CD4-positive, CD25-positive, alpha-beta regulatory T cell (primary cell): ENCODE results near the gene METTL9. TPM values are rescaled to one million over a fixed set of nuclear protein-coding genes. Genes with fewer than 3 reads are reported as not detected.
A peak's percentile ranks its signal among the peaks of the same experiment; 100 is the strongest.
"Not testable (repeated sequence)": the region's sequence is repeated elsewhere in the genome, so short reads cannot be mapped to it uniquely, and the experiment has no call there.

Experiments
- ATAC-seq, 2 donors: fragments of 150-1000 bp; cut with Tn5 transposase; one replicate each; pipeline ENCODE4 v1.10.0; 2021; ENCODE audit warnings: low read depth in 2 of 2, moderate number of reproducible peaks in 2 of 2, moderate library complexity in 1 of 2
- DNase-seq, 3 donors: peaks; one replicate each; pipeline versions ENCODE4 v3.0.0 to v3.0.0-alpha.2; 2012 to 2022; ENCODE audit warnings: mixed read lengths in 1 of 3
- H3K27ac ChIP-seq: one replicate; pipeline ENCODE4 v1.7.0; 2013; ENCODE audit warnings: mild to moderate bottlenecking, low read length; ENCODE audit not compliant: insufficient read depth, poor library complexity, severe bottlenecking
- H3K27me3 ChIP-seq: one replicate; pipeline ENCODE4 v1.7.0; 2013; ENCODE audit warnings: low read length; ENCODE audit not compliant: control insufficient read depth, insufficient read depth
- H3K36me3 ChIP-seq: one replicate; pipeline ENCODE4 v1.7.0; 2013; ENCODE audit warnings: mild to moderate bottlenecking, low read length, moderate library complexity; ENCODE audit not compliant: control insufficient read depth, insufficient read depth
- H3K4me1 ChIP-seq: 2 replicates; pipeline ENCODE4 v1.7.0; 2013; ENCODE audit warnings: mild to moderate bottlenecking, low read length; ENCODE audit not compliant: insufficient read depth, control insufficient read depth, poor library complexity, severe bottlenecking
- H3K4me3 ChIP-seq: one replicate; pipeline ENCODE4 v1.7.0; 2013; ENCODE audit warnings: low read depth, mild to moderate bottlenecking, low read length, moderate library complexity
- H3K9me3 ChIP-seq, 2 experiments: 1 replicate in 1 of 2; 2 replicates in 1 of 2; pipeline ENCODE4 v1.7.0; 2013; ENCODE audit warnings: low read length in 2 of 2, mild to moderate bottlenecking in 1 of 2, moderate library complexity in 1 of 2; ENCODE audit not compliant: control insufficient read depth in 2 of 2
- H3K27ac Mint-ChIP-seq, 3 donors: one replicate each; pipeline ENCODE4 v1.8.0; 2020 to 2022; ENCODE audit warnings: mild to moderate bottlenecking in 3 of 3, mixed read lengths in 3 of 3, moderate library complexity in 2 of 3
- H3K27me3 Mint-ChIP-seq: one replicate; pipeline ENCODE4 v1.8.0; 2022; ENCODE audit warnings: mild to moderate bottlenecking, mixed read lengths
- H3K36me3 Mint-ChIP-seq: one replicate; pipeline ENCODE4 v1.8.0; 2020; ENCODE audit warnings: mixed read lengths
- H3K4me1 Mint-ChIP-seq, 4 donors: one replicate each; pipeline ENCODE4 v1.8.0; 2020 to 2022; ENCODE audit warnings: mixed read lengths in 4 of 4, mild to moderate bottlenecking in 1 of 4
- H3K4me3 Mint-ChIP-seq, 4 donors: one replicate each; pipeline ENCODE4 v1.8.0; 2020 to 2022; ENCODE audit warnings: mild to moderate bottlenecking in 4 of 4, mixed read lengths in 4 of 4, moderate library complexity in 3 of 4
- H3K9me3 Mint-ChIP-seq, 7 donors: one replicate each; pipeline ENCODE4 v1.8.0; 2020 to 2022; ENCODE audit warnings: mixed read lengths in 7 of 7, mild to moderate bottlenecking in 3 of 7, moderate library complexity in 2 of 7
- polyA plus RNA-seq, 4 donors: library from polyadenylated mRNA; unstranded; fragments of 300-500 nt; fragmentation: Illumina TruSeq; gene quantifications; one replicate each; pipeline ENCODE4 v1.2.3, GENCODE V29; 2021
- total RNA-seq: library from RNA; stranded (reverse); gene quantifications from one replicate; pipeline ENCODE4 v1.2.3, GENCODE V29; 2022

METTL9 gene
- total and polyA plus RNA-seq, 5 donors from 2014 or later, result 69.9 to 141 (median 116) TPM

DNA sequence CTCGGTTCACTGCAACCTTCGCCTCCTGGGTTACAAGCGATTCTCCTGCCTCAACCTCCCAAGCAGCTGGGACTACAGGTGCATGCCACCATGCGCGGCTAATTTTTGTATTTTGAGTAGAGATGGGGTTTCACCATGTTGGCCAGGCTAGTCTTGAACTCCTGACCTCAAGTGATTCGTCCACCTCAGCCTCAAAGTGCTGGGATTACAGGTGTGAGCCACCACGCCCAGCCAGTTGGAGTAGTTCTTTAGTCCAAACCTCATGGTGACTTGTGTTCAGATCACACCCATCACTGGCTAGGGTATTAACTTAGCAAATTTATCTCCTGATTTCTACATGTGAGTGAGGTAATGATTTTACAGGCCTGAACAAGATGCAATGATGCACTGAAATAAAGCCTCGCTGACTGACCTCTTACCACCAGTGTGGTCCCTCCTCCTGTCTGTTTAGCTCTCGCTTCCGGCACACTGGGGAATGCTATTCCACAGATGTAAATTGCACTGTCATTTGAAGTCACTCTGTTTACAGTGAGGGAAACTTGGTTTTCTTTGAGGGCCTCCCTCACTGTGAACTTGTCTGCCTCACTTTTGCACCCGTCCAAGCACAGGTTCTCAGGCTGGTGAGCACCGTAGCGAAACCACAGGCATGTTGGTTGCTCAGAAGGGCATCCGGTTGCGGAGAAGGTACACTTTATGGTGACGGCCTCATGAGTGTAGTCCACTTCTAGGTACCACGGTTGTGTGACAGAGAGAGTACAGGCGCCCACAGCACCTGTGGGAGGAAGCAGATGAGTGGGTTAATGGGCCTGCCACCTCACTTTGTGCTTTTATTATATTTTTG is 47.6 kb downstream of the METTL9 start:
- Mint-ChIP-seq H3K36me3 (no peaks in the 10 kb centered on the region), H3K4me1 (peaks cover 15 to 60% (median 35%) of the 10 kb centered on the region in 4 donors), H3K27me3 (no peaks in the 10 kb centered on the region), H3K27ac (peak overlapping the region; percentile 93 to 99 (median 94)), H3K9me3 (no peaks in the 10 kb centered on the region), H3K4me3 (peak overlapping the region; percentile 78 to 89 (median 82))
- H3K36me3 ChIP-seq, result no peaks in the 10 kb centered on the region
- DNase-seq, result peak; percentile 43 to 94 (median 74)
- ATAC-seq, result peak; percentile 93 to 94
- no peaks in the 10 kb centered on the region for H3K27me3 ChIP-seq
- no peaks in the 10 kb centered on the region for H3K9me3 ChIP-seq
- peaks cover 33% of the 10 kb centered on the region for H3K4me1 ChIP-seq
- H3K4me3 ChIP-seq, result peak overlapping the region; percentile 93
- H3K27ac ChIP-seq, result peak overlapping the region; percentile 81

DNA sequence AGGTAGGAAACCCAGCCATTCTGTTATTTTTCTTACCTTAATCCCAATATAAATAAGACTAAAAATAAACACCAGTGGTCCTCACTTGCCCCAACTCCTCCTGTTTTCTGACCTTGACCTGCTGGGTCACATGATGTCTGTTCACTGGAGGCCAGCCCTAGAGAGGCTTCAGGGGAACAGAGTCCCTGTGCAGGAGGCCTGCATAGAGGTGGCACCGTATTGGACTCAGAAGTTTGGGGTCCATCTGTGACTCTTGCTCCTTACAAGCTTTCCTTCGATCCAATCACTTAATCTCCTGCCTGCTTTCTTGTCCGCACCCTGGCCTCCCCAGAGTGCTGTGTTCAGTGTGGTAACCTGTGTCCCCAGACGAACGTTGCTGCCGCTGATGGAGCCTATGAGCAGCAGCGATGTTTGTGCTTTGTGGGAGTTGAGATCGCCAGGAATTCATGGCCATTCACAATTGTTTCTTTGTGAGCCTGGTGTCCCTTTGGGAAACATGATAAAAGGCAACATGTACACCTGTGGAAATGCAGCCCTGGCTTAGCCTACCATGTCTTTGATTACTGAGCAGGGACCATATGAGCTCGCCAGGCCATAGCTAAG is 48.3 kb downstream of the METTL9 start:
- H3K27me3 Mint-ChIP-seq, result no peaks in the 10 kb centered on the region
- H3K27ac Mint-ChIP-seq, result peak overlapping the region; percentile 61 to 94 (median 93)
- H3K27ac ChIP-seq, result peak overlapping the region; percentile 81
- peak overlapping the region; percentile 48 to 89 (median 82) for H3K4me3 Mint-ChIP-seq
- peaks cover 33% of the 10 kb centered on the region for H3K4me1 ChIP-seq
- no peaks in the 10 kb centered on the region for H3K27me3 ChIP-seq
- no peaks in the 10 kb centered on the region for H3K36me3 ChIP-seq
- H3K9me3 Mint-ChIP-seq, result no peaks in the 10 kb centered on the region
- H3K36me3 Mint-ChIP-seq, result no peaks in the 10 kb centered on the region
- peaks cover 17 to 65% (median 35%) of the 10 kb centered on the region in 4 donors for H3K4me1 Mint-ChIP-seq
- ATAC-seq (no peak), DNase-seq (no peak)
- peak overlapping the region; percentile 62 for H3K4me3 ChIP-seq
- H3K9me3 ChIP-seq, result no peaks in the 10 kb centered on the region

GRCh38 chr16:21649826-21650406 is 50.5 kb downstream of the METTL9 start:
- not testable (repeated sequence) for H3K36me3 ChIP-seq, H3K27ac ChIP-seq, H3K27me3 ChIP-seq, ATAC-seq, H3K9me3 Mint-ChIP-seq, H3K27ac Mint-ChIP-seq, H3K4me3 ChIP-seq, H3K4me3 Mint-ChIP-seq, H3K9me3 ChIP-seq, H3K27me3 Mint-ChIP-seq, H3K36me3 Mint-ChIP-seq, DNase-seq
- peaks cover 33% of the 10 kb centered on the region for H3K4me1 ChIP-seq
- peaks cover 11 to 61% (median 35%) of the 10 kb centered on the region in 4 donors for H3K4me1 Mint-ChIP-seq

DNA sequence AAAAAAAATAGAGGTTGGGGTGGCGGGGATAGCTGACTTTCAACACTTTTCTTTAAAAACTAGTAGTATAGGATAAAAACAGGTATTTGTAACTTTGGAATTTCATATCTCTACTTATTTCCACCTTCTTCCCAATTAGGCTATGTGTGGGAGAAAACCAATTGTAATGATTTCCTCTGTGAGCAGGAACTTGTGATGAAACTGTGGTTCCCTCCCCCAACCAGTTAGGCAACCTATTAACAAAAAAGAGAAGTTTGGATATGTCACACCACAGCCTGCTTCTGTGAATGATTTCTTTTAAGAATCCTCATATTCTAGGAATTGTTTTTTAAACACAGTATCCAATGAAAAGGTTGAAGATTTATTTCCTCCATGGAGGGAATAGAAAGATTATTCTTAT is 51.1 kb downstream of the METTL9 start:
- no peak overlapping the region for H3K4me3 ChIP-seq
- no peak for ATAC-seq
- H3K27me3 ChIP-seq, result no peaks in the 10 kb centered on the region
- no peaks in the 10 kb centered on the region for H3K9me3 ChIP-seq
- peak overlapping the region in 1 of 3 donors; percentile 5 for H3K27ac Mint-ChIP-seq
- no peak for DNase-seq
- peaks cover 32% of the 10 kb centered on the region for H3K4me1 ChIP-seq
- peaks cover 9% of the 10 kb centered on the region for H3K36me3 Mint-ChIP-seq
- no peaks in the 10 kb centered on the region for H3K27me3 Mint-ChIP-seq
- H3K36me3 ChIP-seq, result peaks cover 12% of the 10 kb centered on the region
- H3K9me3 Mint-ChIP-seq, result no peaks in the 10 kb centered on the region
- H3K4me1 Mint-ChIP-seq, result peaks cover 9 to 55% (median 30%) of the 10 kb centered on the region in 4 donors
- H3K27ac ChIP-seq, result no peak overlapping the region
- no peak overlapping the region for H3K4me3 Mint-ChIP-seq

DNA sequence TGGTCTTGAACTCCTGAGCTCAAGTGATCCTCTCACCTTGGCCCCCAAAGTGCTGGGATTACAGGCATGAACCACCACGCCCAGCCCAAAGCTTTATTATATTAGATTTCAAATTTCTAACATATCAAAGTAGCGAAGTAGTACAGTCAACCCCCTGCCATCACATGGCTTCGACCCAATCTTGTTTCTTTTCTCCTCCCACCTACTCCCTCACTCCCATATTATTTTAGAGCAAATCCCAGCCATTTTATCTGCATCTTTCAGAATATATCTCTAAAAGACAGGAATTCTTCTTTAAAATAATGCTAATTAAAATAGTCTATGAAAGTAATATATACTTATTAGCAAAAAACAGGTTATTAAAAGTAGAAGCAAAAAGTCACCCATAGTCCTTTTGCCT is 52.1 kb downstream of the METTL9 start:
- Mint-ChIP-seq H3K9me3 (no peaks in the 10 kb centered on the region), H3K27ac (peak overlapping the region in 1 of 3 donors; percentile 64), H3K4me1 (peaks cover 6 to 48% (median 25%) of the 10 kb centered on the region in 4 donors), H3K4me3 (no peak overlapping the region), H3K27me3 (no peaks in the 10 kb centered on the region), H3K36me3 (peaks cover 12% of the 10 kb centered on the region)
- DNase-seq, result no peak
- Histone ChIP-seq H3K36me3 (peaks cover 20% of the 10 kb centered on the region), H3K4me1 (peaks cover 23% of the 10 kb centered on the region), H3K27me3 (no peaks in the 10 kb centered on the region), H3K4me3 (no peak overlapping the region), H3K27ac (no peak overlapping the region), H3K9me3 (no peaks in the 10 kb centered on the region)
- ATAC-seq, result no peak

DNA sequence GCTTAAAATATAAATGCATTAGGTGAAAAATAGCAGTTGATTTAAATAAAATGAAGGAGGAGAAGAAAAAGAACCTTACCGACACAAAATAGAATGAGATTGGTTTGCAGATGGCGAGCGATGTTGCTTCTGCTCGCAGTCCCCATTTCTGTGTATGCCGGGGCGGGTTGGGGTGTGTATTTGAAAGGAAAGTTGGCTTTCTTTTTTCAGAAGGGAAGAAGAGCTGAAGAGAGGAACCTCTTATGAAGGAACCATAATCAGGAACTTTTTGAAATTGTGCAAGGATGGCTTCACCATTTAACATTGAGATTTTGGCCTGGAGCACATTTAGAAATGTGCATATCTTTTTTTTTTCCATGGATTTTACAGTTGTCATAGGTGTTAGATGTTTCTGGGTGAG is 53.1 kb downstream of the METTL9 start, which contains the start of gene IGSF6:
TSS of gene IGSF6 (minus strand) at position 156 of the 400 bp plus-strand sequence. CDS start at position 146, 10 bp downstream.
- H3K4me1 Mint-ChIP-seq, result peaks cover 12 to 49% (median 26%) of the 10 kb centered on the region in 4 donors
- H3K4me3 Mint-ChIP-seq, result no peak within 1 kb of the TSS
- peak within 1 kb of the TSS in 2 of 3 donors; percentile 64 to 68 for H3K27ac Mint-ChIP-seq
- peaks cover 12% of the 10 kb centered on the region for H3K36me3 Mint-ChIP-seq
- H3K27me3 ChIP-seq, result no peaks in the 10 kb centered on the region
- no peaks in the 10 kb centered on the region for H3K27me3 Mint-ChIP-seq
- H3K9me3 Mint-ChIP-seq, result no peaks in the 10 kb centered on the region
- peaks cover 22% of the 10 kb centered on the region for H3K4me1 ChIP-seq
- H3K4me3 ChIP-seq, result no peak within 1 kb of the TSS
- ATAC-seq, result no peak
- H3K27ac ChIP-seq, result no peak within 1 kb of the TSS
- no peak for DNase-seq
- H3K9me3 ChIP-seq, result no peaks in the 10 kb centered on the region
- peaks cover 20% of the 10 kb centered on the region for H3K36me3 ChIP-seq

DNA sequence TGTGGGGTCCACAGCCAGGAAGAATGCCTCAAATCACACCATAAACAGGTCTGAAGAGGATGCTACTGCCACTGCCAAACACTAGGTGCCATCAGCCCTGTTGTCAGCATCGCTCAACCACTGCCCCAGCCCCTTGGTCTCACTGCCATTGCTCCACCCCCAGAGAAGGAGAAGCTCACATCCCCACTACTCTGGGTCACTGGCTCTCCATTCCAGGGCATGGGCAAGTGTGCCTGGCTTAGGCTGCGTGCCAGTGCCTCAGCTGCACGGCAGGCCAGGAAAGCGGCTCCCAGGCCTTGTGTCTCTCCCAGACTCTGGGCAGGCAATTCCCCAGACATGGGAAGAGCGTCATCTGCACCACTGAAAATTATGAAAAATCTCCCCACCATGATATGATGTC is 54.2 kb downstream of the METTL9 start:
- Histone ChIP-seq H3K27ac (no peak overlapping the region), H3K36me3 (peaks cover 20% of the 10 kb centered on the region), H3K27me3 (no peaks in the 10 kb centered on the region), H3K9me3 (no peaks in the 10 kb centered on the region), H3K4me1 (peaks cover 13% of the 10 kb centered on the region), H3K4me3 (no peak overlapping the region)
- Mint-ChIP-seq H3K9me3 (no peaks in the 10 kb centered on the region), H3K36me3 (peaks cover 12% of the 10 kb centered on the region), H3K4me1 (peaks cover 18 to 46% (median 26%) of the 10 kb centered on the region in 4 donors), H3K27me3 (no peaks in the 10 kb centered on the region), H3K4me3 (no peak overlapping the region), H3K27ac (peak overlapping the region in 1 of 3 donors; percentile 14)
- peak in 1 of 2 donors; percentile 7 for ATAC-seq
- DNase-seq, result no peak
